Mesothelial cell of epicardium (in vitro differentiated cells): ENCODE data around the gene TMBIM4. TPM values are rescaled to one million over a fixed set of nuclear protein-coding genes. Genes with fewer than 3 reads are reported as not detected.

ENCODE experiments used
- DNase-seq, 2 experiments: peaks; one replicate each; pipeline ENCODE4 v3.0.0; 2021; ENCODE audit warnings: low spot score in 2 of 2; ENCODE audit not compliant: unreplicated experiment in 2 of 2
- H3K27ac Mint-ChIP-seq: 2 replicates; pipeline ENCODE4 v1.8.0; 2021; ENCODE audit warnings: mixed read lengths
- H3K27me3 Mint-ChIP-seq: 2 replicates; pipeline ENCODE4 v1.8.0; 2021; ENCODE audit warnings: low read depth, mixed read lengths
- H3K36me3 Mint-ChIP-seq: 2 replicates; pipeline ENCODE4 v1.8.0; 2021; ENCODE audit warnings: mixed read lengths
- H3K4me1 Mint-ChIP-seq: 2 replicates; pipeline ENCODE4 v1.8.0; 2021; ENCODE audit warnings: mixed read lengths
- H3K4me3 Mint-ChIP-seq: 2 replicates; pipeline ENCODE4 v1.8.0; 2021; ENCODE audit warnings: mild to moderate bottlenecking, moderate library complexity, mixed read lengths
- H3K9me3 Mint-ChIP-seq: 2 replicates; pipeline ENCODE4 v1.8.0; 2021; ENCODE audit warnings: mixed read lengths
- CTCF ChIP-seq: fragments of 200-600 bp; sonication (generic); IDR thresholded peaks from one replicate; pipeline ENCODE4 v1.5.0; 2021; ENCODE audit warnings: antibody characterized with exemption; ENCODE audit not compliant: unreplicated experiment
- total RNA-seq: library from RNA; stranded (reverse); gene quantifications from 3 replicates; pipeline ENCODE4 v1.2.1, GENCODE V29; 2021

Gene TMBIM4
- total RNA-seq, 1 donor from 2014 or later = 31.0 TPM

GRCh38 chr12:66119870-66120241, 49.9 kb downstream of the TMBIM4 start:
- Mint-ChIP-seq H3K9me3 (no peaks in the 10 kb centered on the region), H3K4me1 (peaks cover 3% of the 10 kb centered on the region), H3K4me3 (no peak overlapping the region), H3K36me3 (peaks cover 16% of the 10 kb centered on the region), H3K27me3 (no peaks in the 10 kb centered on the region), H3K27ac (no peak overlapping the region)
- DNase-seq = no peak
- no peak for TF ChIP-seq CTCF

- no peak for TF ChIP-seq CTCF
- Mint-ChIP-seq H3K27me3 (no peaks in the 10 kb centered on the region), H3K4me3 (no peak overlapping the region), H3K27ac (no peak overlapping the region), H3K4me1 (peaks cover 3% of the 10 kb centered on the region), H3K9me3 (no peaks in the 10 kb centered on the region), H3K36me3 (peaks cover 13% of the 10 kb centered on the region)
- DNase-seq = no peak
Observed at GRCh38 chr12:66119229-66119869, 50.4 kb downstream of the TMBIM4 start.

GRCh38 chr12:66118240-66118891, 51.4 kb downstream of the TMBIM4 start:
- Mint-ChIP-seq H3K4me1 (peaks cover 3% of the 10 kb centered on the region), H3K36me3 (peaks cover 5% of the 10 kb centered on the region), H3K4me3 (no peak overlapping the region), H3K27ac (no peak overlapping the region), H3K27me3 (no peaks in the 10 kb centered on the region), H3K9me3 (no peaks in the 10 kb centered on the region)
- DNase-seq = no peak
- TF ChIP-seq CTCF = no peak

- Mint-ChIP-seq H3K4me3 (no peak overlapping the region), H3K4me1 (peaks cover 6% of the 10 kb centered on the region), H3K27ac (no peak overlapping the region), H3K36me3 (peaks cover 2% of the 10 kb centered on the region), H3K9me3 (no peaks in the 10 kb centered on the region), H3K27me3 (no peaks in the 10 kb centered on the region)
- DNase-seq = no peak
- TF ChIP-seq CTCF = no peak
Observed at GRCh38 chr12:66117242-66117641, 52.6 kb downstream of the TMBIM4 start.

GRCh38 chr12:66115071-66115600, 54.7 kb downstream of the TMBIM4 start:
- Mint-ChIP-seq H3K9me3 (no peaks in the 10 kb centered on the region), H3K4me1 (peaks cover 16% of the 10 kb centered on the region), H3K27me3 (no peaks in the 10 kb centered on the region)

More at GRCh38 chr12:66115071-66115600, 54.7 kb downstream of the TMBIM4 start:
- no peak for DNase-seq
- H3K36me3 Mint-ChIP-seq = no peaks in the 10 kb centered on the region
- H3K4me3 Mint-ChIP-seq = no peak overlapping the region
- H3K27ac Mint-ChIP-seq = no peak overlapping the region
- TF ChIP-seq CTCF = no peak
